Measurements from ENCODE around the gene C4A. TPM values are rescaled to one million over a fixed set of nuclear protein-coding genes. Genes with fewer than 3 reads are reported as not detected.
A peak's percentile ranks its signal among the peaks of the same experiment; 100 is the strongest.

C4A gene
- total RNA-seq, 1 experiment from 2014 or later = 2.2 TPM

- no TSS peak for BruUV-seq (replicated peaks)
- Histone ChIP-seq H3K27ac (ENCODE audit: low read length) (no peak overlapping the region), H3F3A (ENCODE audit: low read length, unreplicated experiment) (no peaks in the 10 kb centered on the region), H3K36me3 (ENCODE audit: low read depth, low read length) (no peaks in the 10 kb centered on the region), H3K9me2 (replicated peaks; ENCODE audit: low read length) (no peaks in the 10 kb centered on the region), H3K79me2 (ENCODE audit: low read length) (no peaks in the 10 kb centered on the region), H3K4me3 (ENCODE audit: low read length) (no peak overlapping the region), H3K4me2 (ENCODE audit: low read length) (no peak overlapping the region), H4K20me1 (ENCODE audit: low read length) (no peaks in the 10 kb centered on the region), H3K9ac (ENCODE audit: low read length) (no peak overlapping the region), H3K4me1 (ENCODE audit: insufficient read depth, low read length) (peaks cover 5% of the 10 kb centered on the region; the same call in 1 of the 2 replicates), H3K9me3 (ENCODE audit: low read length) (no peaks in the 10 kb centered on the region), H3K27me3 (ENCODE audit: low read length) (no peaks in the 10 kb centered on the region), H2AFZ (ENCODE audit: low read length) (no peak overlapping the region)
- ChIA-PET CTCF (no interaction called here), POLR2A (ENCODE audit: unreplicated experiment) (no interaction called here)
- no peak for DNase-seq
- ATAC-seq = no peak
- TF ChIP-seq CTCF (conservative IDR thresholded peaks at IDR 0.05; ENCODE audit: low read depth, low read length) (no peak), EZH2 (IDR thresholded peaks at IDR 0.05; ENCODE audit: low read length, unreplicated experiment) (no peak), EZH2phosphoT487 (IDR thresholded peaks at IDR 0.05; ENCODE audit: borderline replicate concordance, low read length) (no peak)
- intact Hi-C loops (cut with micrococcal nuclease) = no loop called here
Measured at GRCh38 chr6:31935823-31936222, 46.0 kb upstream of the C4A start.

- peak; percentile 43 for DNase-seq
- Histone ChIP-seq H3K4me3 (ENCODE audit: low read length) (no peak overlapping the region), H3K27me3 (ENCODE audit: low read length) (no peaks in the 10 kb centered on the region), H4K20me1 (ENCODE audit: low read length) (no peaks in the 10 kb centered on the region), H3F3A (ENCODE audit: low read length, unreplicated experiment) (no peaks in the 10 kb centered on the region), H3K4me1 (ENCODE audit: insufficient read depth, low read length) (peaks cover 12% of the 10 kb centered on the region), H3K4me2 (ENCODE audit: low read length) (no peak overlapping the region), H3K79me2 (ENCODE audit: low read length) (no peaks in the 10 kb centered on the region), H3K9me3 (ENCODE audit: low read length) (no peaks in the 10 kb centered on the region), H2AFZ (ENCODE audit: low read length) (no peak overlapping the region), H3K27ac (ENCODE audit: low read length) (no peak overlapping the region), H3K36me3 (ENCODE audit: low read depth, low read length) (no peaks in the 10 kb centered on the region), H3K9ac (ENCODE audit: low read length) (no peak overlapping the region), H3K9me2 (replicated peaks; ENCODE audit: low read length) (no peaks in the 10 kb centered on the region)
- TF ChIP-seq EZH2phosphoT487 (IDR thresholded peaks at IDR 0.05; ENCODE audit: borderline replicate concordance, low read length) (no peak), EZH2 (IDR thresholded peaks at IDR 0.05; ENCODE audit: low read length, unreplicated experiment) (no peak), CTCF (conservative IDR thresholded peaks at IDR 0.05; ENCODE audit: low read depth, low read length) (no peak)
- intact Hi-C loops (cut with micrococcal nuclease) = no loop called here
- ChIA-PET POLR2A (ENCODE audit: unreplicated experiment) (no interaction called here), CTCF (no interaction called here)
- ATAC-seq = 0 out of 2 replicates have a peak, but pooled peaks have one; percentile 24
- BruUV-seq (replicated peaks) = no TSS peak
Measured at GRCh38 chr6:31940256-31940664, 41.6 kb upstream of the C4A start.

- no peak for TF ChIP-seq EZH2phosphoT487 (IDR thresholded peaks at IDR 0.05; ENCODE audit: borderline replicate concordance, low read length)
- TF ChIP-seq CTCF (conservative IDR thresholded peaks at IDR 0.05; ENCODE audit: low read depth, low read length) = no peak
- TF ChIP-seq EZH2 (IDR thresholded peaks at IDR 0.05; ENCODE audit: low read length, unreplicated experiment) = no peak
- H3K27me3 ChIP-seq (ENCODE audit: low read length) = no peaks in the 10 kb centered on the region
- H4K20me1 ChIP-seq (ENCODE audit: low read length) = no peaks in the 10 kb centered on the region
- H3K4me3 ChIP-seq (ENCODE audit: low read length) = no peak overlapping the region
- ATAC-seq (no peak), DNase-seq (no peak)
- no peak overlapping the region for H2AFZ ChIP-seq (ENCODE audit: low read length)
- no peaks in the 10 kb centered on the region for H3F3A ChIP-seq (ENCODE audit: low read length, unreplicated experiment)
- ChIA-PET POLR2A (ENCODE audit: unreplicated experiment) (no interaction called here), CTCF (no interaction called here)
- no peak overlapping the region for H3K9ac ChIP-seq (ENCODE audit: low read length)
- no peaks in the 10 kb centered on the region for H3K9me2 ChIP-seq (replicated peaks; ENCODE audit: low read length)
- no TSS peak for BruUV-seq (replicated peaks)
- H3K4me1 ChIP-seq (ENCODE audit: insufficient read depth, low read length) = peaks cover 24% of the 10 kb centered on the region
- H3K27ac ChIP-seq (ENCODE audit: low read length) = no peak overlapping the region
- H3K36me3 ChIP-seq (ENCODE audit: low read depth, low read length) = no peaks in the 10 kb centered on the region
- no peak overlapping the region for H3K4me2 ChIP-seq (ENCODE audit: low read length)
- intact Hi-C loops (cut with micrococcal nuclease) = no loop called here
- H3K9me3 ChIP-seq (ENCODE audit: low read length) = no peaks in the 10 kb centered on the region
- H3K79me2 ChIP-seq (ENCODE audit: low read length) = no peaks in the 10 kb centered on the region
Measured at GRCh38 chr6:31943742-31944141, 38.1 kb upstream of the C4A start.
